ENCODE results near the gene DDB1. TPM values are rescaled to one million over a fixed set of nuclear protein-coding genes. Genes with fewer than 3 reads are reported as not detected.
A peak's percentile ranks its signal among the peaks of the same experiment; 100 is the strongest.

Gene DDB1
- total and polyA plus RNA-seq, 2 of the 4 experiments (the other 2 are of a cell fraction), result 221 to 412 TPM

GRCh38 chr11:61368646-61369045, 35.7 kb upstream of the DDB1 start:
- Histone ChIP-seq H2AFZ (replicated peaks; ENCODE audit: low read length, poor library complexity) (no peak overlapping the region), H3K36me3 (ENCODE audit: control insufficient read depth, insufficient read depth, low read length) (peaks cover 35% of the 10 kb centered on the region), H2BK5ac (ENCODE audit: low read depth, low read length, poor library complexity, severe bottlenecking) (peak overlapping the region; percentile 11), H3K56ac (ENCODE audit: extremely low read depth, insufficient read depth, low read length) (no peak overlapping the region), H3K4me2 (ENCODE audit: low read depth, low read length) (no peak overlapping the region), H3K18ac (ENCODE audit: low read depth, low read length) (peak overlapping the region; percentile 41), H3K4ac (ENCODE audit: low read depth, low read length) (no peak overlapping the region), H3K23ac (ENCODE audit: low read depth, low read length) (no peak overlapping the region), H2BK20ac (ENCODE audit: low read depth, low read length) (no peak overlapping the region), H3K4me3 (ENCODE audit: insufficient read depth, low read depth, low read length) (no peak overlapping the region), H3K27ac (ENCODE audit: insufficient read depth, low read length) (peak overlapping the region; percentile 27; the same call in 1 of the 2 replicates), H2BK15ac (ENCODE audit: low read depth, low read length) (no peak overlapping the region), H3K4me1 (ENCODE audit: control insufficient read depth, insufficient read depth, low read length) (peaks cover 11% of the 10 kb centered on the region), H4K20me1 (ENCODE audit: insufficient read depth, low read length) (no peaks in the 10 kb centered on the region), H4K5ac (ENCODE audit: low read depth, low read length) (no peak overlapping the region), H3K27me3 (ENCODE audit: control insufficient read depth, insufficient read depth, low read length) (no peaks in the 10 kb centered on the region), H3K9ac (ENCODE audit: low read depth, low read length) (no peak overlapping the region), H3K79me1 (ENCODE audit: low read depth in 1 of 2, low read length in 2 of 2) (peaks cover 18 to 34% of the 10 kb centered on the region in 2 experiments), H3K9me1 (ENCODE audit: insufficient read depth, low read length) (0 out of 2 replicates have a peak, but pooled peaks cover 3% of the 10 kb centered on the region), H2AK9ac (replicated peaks; ENCODE audit: low read depth, low read length, poor library complexity) (no peak overlapping the region), H4K8ac (ENCODE audit: low read depth in 2 of 2, low read length in 2 of 2) (no peak overlapping the region), H2AK5ac (ENCODE audit: low read depth, low read length) (no peak overlapping the region), H4K91ac (ENCODE audit: insufficient read depth, low read depth, low read length) (no peak overlapping the region), H3K9me3 (ENCODE audit: control insufficient read depth, insufficient read depth, low read length) (0 out of 2 replicates have a peak, but pooled peaks cover 2% of the 10 kb centered on the region), H3K14ac (replicated peaks; ENCODE audit: low read depth, low read length) (no peak overlapping the region), H2BK120ac (ENCODE audit: low read depth, low read length) (no peak overlapping the region)
- WGBS, 2 experiments (ENCODE audit: extremely low coverage in 2 of 2, insufficient read length in 1 of 2), result 93% methylated on average over 4 of the region's 7 CpGs; no CpG with 5 or more reads in 1 of the 2 experiments
- no TSS peak for BruUV-seq (replicated peaks)
- DNase-seq (no peak), ATAC-seq (ENCODE audit: low read depth) (no peak)
- intact Hi-C loops (cut with micrococcal nuclease) (loop anchor here (1.0 kb wide), 1 partner anchor 10 kb away; no protein-coding TSS in a partner anchor), dilution Hi-C loops (cut with HindIII; ENCODE audit: low sequenced_read_pairs, unreplicated experiment) (no loop called here), in situ Hi-C loops (cut with MboI; ENCODE audit: low sequenced_read_pairs) (no loop called here)
- ChIA-PET POLR2A (ENCODE audit: unreplicated experiment) (no interaction called here), CTCF (interaction anchor here (0.9 to 1.3 kb wide), 3 partner anchors 18 to 32 kb away, joined by 3 to 4 read pairs (median 3); partner anchors contain the start of gene TMEM216)
- TF ChIP-seq POLR2A (IDR thresholded peaks at IDR 0.05; ENCODE audit: low read depth, low read length) (no peak), CEBPB (IDR thresholded peaks at IDR 0.05; ENCODE audit: low read depth, low read length) (0 out of 2 replicates have a peak, but pooled peaks have one; percentile 11)
